HEK293 (cell line): Measurements from ENCODE around the gene NOB1.

ENCODE experiments used
- GLIS2 ChIP-seq: fragments of 450-650 bp; formaldehyde crosslinking; IDR thresholded peaks from 2 replicates; pipeline ENCODE4 v1.5.1; 2016; ENCODE audit warnings: missing biosample characterization, missing genetic modification characterization
- KLF7 ChIP-seq: fragments of 450-650 bp; formaldehyde crosslinking; IDR thresholded peaks from 2 replicates; pipeline ENCODE4 v1.5.1; 2016; ENCODE audit warnings: missing biosample characterization, missing genetic modification characterization, borderline replicate concordance
- KLF8 ChIP-seq: fragments of 450-650 bp; formaldehyde crosslinking; IDR thresholded peaks from 2 replicates; pipeline ENCODE4 v1.5.1; 2016; ENCODE audit warnings: missing biosample characterization, missing genetic modification characterization
- MEIS1 ChIP-seq: sonication (generic); formaldehyde crosslinking; IDR thresholded peaks from 2 replicates; pipeline ENCODE4 v1.8.1; 2022; ENCODE audit warnings: missing genetic modification reagents, mild to moderate bottlenecking, borderline replicate concordance
- MZF1 ChIP-seq: fragments of 450-650 bp; formaldehyde crosslinking; IDR thresholded peaks from 2 replicates; pipeline ENCODE4 v1.5.1; 2017; ENCODE audit warnings: missing biosample characterization, missing genetic modification characterization, borderline replicate concordance
- PRDM6 ChIP-seq: fragments of 450-650 bp; formaldehyde crosslinking; IDR thresholded peaks from 2 replicates; pipeline ENCODE4 v1.5.1; 2017; ENCODE audit warnings: missing biosample characterization, missing genetic modification characterization
- ZBTB11 ChIP-seq: fragments of 450-650 bp; formaldehyde crosslinking; conservative IDR thresholded peaks from 2 replicates; pipeline ENCODE4 v1.5.1; 2016; ENCODE audit warnings: low read depth, missing biosample characterization, missing genetic modification characterization
- ZNF10 ChIP-seq: fragments of 450-650 bp; formaldehyde crosslinking; IDR thresholded peaks from 2 replicates; pipeline ENCODE4 v1.5.1; 2017; ENCODE audit warnings: missing biosample characterization, missing genetic modification characterization
- ZNF140 ChIP-seq: fragments of 450-650 bp; formaldehyde crosslinking; IDR thresholded peaks from 2 replicates; pipeline ENCODE4 v1.5.1; 2016; ENCODE audit warnings: missing biosample characterization, missing genetic modification characterization
- ZNF18 ChIP-seq: fragments of 450-650 bp; formaldehyde crosslinking; IDR thresholded peaks from 2 replicates; pipeline ENCODE4 v1.5.1; 2016; ENCODE audit warnings: missing biosample characterization, missing genetic modification characterization
- ZNF350 ChIP-seq: fragments of 450-650 bp; formaldehyde crosslinking; IDR thresholded peaks from 2 replicates; pipeline ENCODE4 v1.5.0; 2017; ENCODE audit warnings: missing biosample characterization, mild to moderate bottlenecking, missing genetic modification characterization
- ZNF366 ChIP-seq: fragments of 450-650 bp; formaldehyde crosslinking; conservative IDR thresholded peaks from 2 replicates; pipeline ENCODE4 v1.5.1; 2016; ENCODE audit warnings: missing biosample characterization, missing genetic modification characterization
- ZNF645 ChIP-seq: fragments of 450-650 bp; formaldehyde crosslinking; IDR thresholded peaks from 2 replicates; pipeline ENCODE4; 2016; ENCODE audit warnings: missing biosample characterization, missing genetic modification characterization
- ZNF692 ChIP-seq: fragments of 450-650 bp; formaldehyde crosslinking; IDR thresholded peaks from 2 replicates; pipeline ENCODE4 v1.5.1; 2016; ENCODE audit warnings: missing biosample characterization, missing genetic modification characterization
- ZSCAN30 ChIP-seq: fragments of 450-650 bp; IDR thresholded peaks from 2 replicates; pipeline ENCODE4 v1.5.1; 2018; ENCODE audit warnings: missing biosample characterization, mild to moderate bottlenecking, missing genetic modification characterization, moderate library complexity
- TF ChIP-seq, protein P1 (sequence below): fragments of 450-650 bp; formaldehyde crosslinking; IDR thresholded peaks from 2 replicates; pipeline ENCODE4 v1.5.1; 2016; ENCODE audit warnings: missing biosample characterization, missing genetic modification characterization
- TF ChIP-seq, protein P2 (sequence below): fragments of 450-650 bp; formaldehyde crosslinking; IDR thresholded peaks from 2 replicates; pipeline ENCODE4 v1.5.1; 2017; ENCODE audit warnings: missing biosample characterization, missing genetic modification characterization
- TF ChIP-seq, protein P3 (sequence below): fragments of 450-650 bp; formaldehyde crosslinking; IDR thresholded peaks from 2 replicates; pipeline ENCODE4 v1.5.1; 2016; ENCODE audit warnings: missing biosample characterization, missing genetic modification characterization

Gene NOB1

GRCh38 chr16:69761983-69762813 is 7.5 kb upstream of the NOB1 start, which contains the start of gene WWP2 (continued):
- no peak for TF ChIP-seq ZNF366 (tag by site-specific recombination)
- TF ChIP-seq, protein P1, sequence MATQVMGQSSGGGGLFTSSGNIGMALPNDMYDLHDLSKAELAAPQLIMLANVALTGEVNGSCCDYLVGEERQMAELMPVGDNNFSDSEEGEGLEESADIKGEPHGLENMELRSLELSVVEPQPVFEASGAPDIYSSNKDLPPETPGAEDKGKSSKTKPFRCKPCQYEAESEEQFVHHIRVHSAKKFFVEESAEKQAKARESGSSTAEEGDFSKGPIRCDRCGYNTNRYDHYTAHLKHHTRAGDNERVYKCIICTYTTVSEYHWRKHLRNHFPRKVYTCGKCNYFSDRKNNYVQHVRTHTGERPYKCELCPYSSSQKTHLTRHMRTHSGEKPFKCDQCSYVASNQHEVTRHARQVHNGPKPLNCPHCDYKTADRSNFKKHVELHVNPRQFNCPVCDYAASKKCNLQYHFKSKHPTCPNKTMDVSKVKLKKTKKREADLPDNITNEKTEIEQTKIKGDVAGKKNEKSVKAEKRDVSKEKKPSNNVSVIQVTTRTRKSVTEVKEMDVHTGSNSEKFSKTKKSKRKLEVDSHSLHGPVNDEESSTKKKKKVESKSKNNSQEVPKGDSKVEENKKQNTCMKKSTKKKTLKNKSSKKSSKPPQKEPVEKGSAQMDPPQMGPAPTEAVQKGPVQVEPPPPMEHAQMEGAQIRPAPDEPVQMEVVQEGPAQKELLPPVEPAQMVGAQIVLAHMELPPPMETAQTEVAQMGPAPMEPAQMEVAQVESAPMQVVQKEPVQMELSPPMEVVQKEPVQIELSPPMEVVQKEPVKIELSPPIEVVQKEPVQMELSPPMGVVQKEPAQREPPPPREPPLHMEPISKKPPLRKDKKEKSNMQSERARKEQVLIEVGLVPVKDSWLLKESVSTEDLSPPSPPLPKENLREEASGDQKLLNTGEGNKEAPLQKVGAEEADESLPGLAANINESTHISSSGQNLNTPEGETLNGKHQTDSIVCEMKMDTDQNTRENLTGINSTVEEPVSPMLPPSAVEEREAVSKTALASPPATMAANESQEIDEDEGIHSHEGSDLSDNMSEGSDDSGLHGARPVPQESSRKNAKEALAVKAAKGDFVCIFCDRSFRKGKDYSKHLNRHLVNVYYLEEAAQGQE (tag by site-specific recombination), result no peak
- TF ChIP-seq GLIS2 (tag by site-specific recombination), result peak; percentile 73; the same call in 1 of the 2 replicates
- TF ChIP-seq, protein P2, sequence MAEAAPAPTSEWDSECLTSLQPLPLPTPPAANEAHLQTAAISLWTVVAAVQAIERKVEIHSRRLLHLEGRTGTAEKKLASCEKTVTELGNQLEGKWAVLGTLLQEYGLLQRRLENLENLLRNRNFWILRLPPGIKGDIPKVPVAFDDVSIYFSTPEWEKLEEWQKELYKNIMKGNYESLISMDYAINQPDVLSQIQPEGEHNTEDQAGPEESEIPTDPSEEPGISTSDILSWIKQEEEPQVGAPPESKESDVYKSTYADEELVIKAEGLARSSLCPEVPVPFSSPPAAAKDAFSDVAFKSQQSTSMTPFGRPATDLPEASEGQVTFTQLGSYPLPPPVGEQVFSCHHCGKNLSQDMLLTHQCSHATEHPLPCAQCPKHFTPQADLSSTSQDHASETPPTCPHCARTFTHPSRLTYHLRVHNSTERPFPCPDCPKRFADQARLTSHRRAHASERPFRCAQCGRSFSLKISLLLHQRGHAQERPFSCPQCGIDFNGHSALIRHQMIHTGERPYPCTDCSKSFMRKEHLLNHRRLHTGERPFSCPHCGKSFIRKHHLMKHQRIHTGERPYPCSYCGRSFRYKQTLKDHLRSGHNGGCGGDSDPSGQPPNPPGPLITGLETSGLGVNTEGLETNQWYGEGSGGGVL (tag by site-specific recombination), result peak; percentile 83
- no peak; the same call in 1 of the 2 replicates for TF ChIP-seq ZNF692 (tag by site-specific recombination)
- TF ChIP-seq KLF8, result no peak
- TF ChIP-seq ZBTB11 (tag by site-specific recombination), result peak; percentile 94
- TF ChIP-seq ZNF10 (tag by site-specific recombination), result no peak
- TF ChIP-seq ZNF350 (tag by site-specific recombination), result no peak
- peak; percentile 26; the same call in 1 of the 2 replicates for TF ChIP-seq ZSCAN30 (tag by site-specific recombination)
- no peak for TF ChIP-seq MEIS1 (CRISPR knock-in tag)
- no peak for TF ChIP-seq ZNF18
- TF ChIP-seq PRDM6 (tag by site-specific recombination), result no peak
- TF ChIP-seq ZNF140, result no peak
- TF ChIP-seq KLF7 (tag by site-specific recombination), result no peak
- TF ChIP-seq, protein P3, sequence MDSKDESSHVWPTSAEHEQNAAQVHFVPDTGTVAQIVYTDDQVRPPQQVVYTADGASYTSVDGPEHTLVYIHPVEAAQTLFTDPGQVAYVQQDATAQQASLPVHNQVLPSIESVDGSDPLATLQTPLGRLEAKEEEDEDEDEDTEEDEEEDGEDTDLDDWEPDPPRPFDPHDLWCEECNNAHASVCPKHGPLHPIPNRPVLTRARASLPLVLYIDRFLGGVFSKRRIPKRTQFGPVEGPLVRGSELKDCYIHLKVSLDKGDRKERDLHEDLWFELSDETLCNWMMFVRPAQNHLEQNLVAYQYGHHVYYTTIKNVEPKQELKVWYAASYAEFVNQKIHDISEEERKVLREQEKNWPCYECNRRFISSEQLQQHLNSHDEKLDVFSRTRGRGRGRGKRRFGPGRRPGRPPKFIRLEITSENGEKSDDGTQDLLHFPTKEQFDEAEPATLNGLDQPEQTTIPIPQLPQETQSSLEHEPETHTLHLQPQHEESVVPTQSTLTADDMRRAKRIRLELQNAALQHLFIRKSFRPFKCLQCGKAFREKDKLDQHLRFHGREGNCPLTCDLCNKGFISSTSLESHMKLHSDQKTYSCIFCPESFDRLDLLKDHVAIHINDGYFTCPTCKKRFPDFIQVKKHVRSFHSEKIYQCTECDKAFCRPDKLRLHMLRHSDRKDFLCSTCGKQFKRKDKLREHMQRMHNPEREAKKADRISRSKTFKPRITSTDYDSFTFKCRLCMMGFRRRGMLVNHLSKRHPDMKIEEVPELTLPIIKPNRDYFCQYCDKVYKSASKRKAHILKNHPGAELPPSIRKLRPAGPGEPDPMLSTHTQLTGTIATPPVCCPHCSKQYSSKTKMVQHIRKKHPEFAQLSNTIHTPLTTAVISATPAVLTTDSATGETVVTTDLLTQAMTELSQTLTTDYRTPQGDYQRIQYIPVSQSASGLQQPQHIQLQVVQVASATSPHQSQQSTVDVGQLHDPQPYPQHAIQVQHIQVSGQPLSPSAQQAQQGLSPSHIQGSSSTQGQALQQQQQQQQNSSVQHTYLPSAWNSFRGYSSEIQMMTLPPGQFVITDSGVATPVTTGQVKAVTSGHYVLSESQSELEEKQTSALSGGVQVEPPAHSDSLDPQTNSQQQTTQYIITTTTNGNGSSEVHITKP (tag by site-specific recombination), result peak; percentile 94
- TF ChIP-seq ZNF645 (tag by site-specific recombination), result no peak
- no peak; the same call in 1 of the 2 replicates for TF ChIP-seq MZF1 (tag by site-specific recombination)
